Neuronal stem cell (in vitro differentiated cells): ENCODE measurements around the gene TMTC1.

ENCODE experiments used
- DNase-seq: peaks from one replicate; pipeline ENCODE4 v3.0.0-alpha.2; 2013; ENCODE audit warnings: low spot score
- H2AFZ ChIP-seq: one replicate; pipeline ENCODE4 v1.6.1; 2013; ENCODE audit warnings: mild to moderate bottlenecking, low read length, inconsistent platforms
- H2AK5ac ChIP-seq: 2 replicates; pipeline ENCODE4 v1.6.1; 2013; ENCODE audit warnings: low read depth, mild to moderate bottlenecking, inconsistent platforms, low read length, moderate library complexity, mixed read lengths
- H2BK120ac ChIP-seq: 2 replicates; pipeline ENCODE4 v1.6.1; 2013; ENCODE audit warnings: low read depth, mild to moderate bottlenecking, inconsistent platforms, low read length, moderate library complexity, mixed read lengths
- H2BK12ac ChIP-seq: one replicate; pipeline ENCODE4 v1.6.1; 2013; ENCODE audit warnings: low read length, inconsistent platforms
- H2BK15ac ChIP-seq: 2 replicates; pipeline ENCODE4 v1.6.1; 2013; ENCODE audit warnings: mild to moderate bottlenecking, low read length, inconsistent platforms, mixed read lengths
- H2BK5ac ChIP-seq: one replicate; pipeline ENCODE4 v1.6.1; 2013; ENCODE audit warnings: inconsistent platforms, mild to moderate bottlenecking, low read length, moderate library complexity
- H3K14ac ChIP-seq: one replicate; pipeline ENCODE4 v1.6.1; 2013; ENCODE audit warnings: low read length, inconsistent platforms
- H3K18ac ChIP-seq: 2 replicates; pipeline ENCODE4 v1.6.1; 2013; ENCODE audit warnings: low read length, inconsistent platforms
- H3K23ac ChIP-seq: 2 replicates; pipeline ENCODE4 v1.6.1; 2013; ENCODE audit warnings: low read depth, mild to moderate bottlenecking, mixed read lengths, low read length, inconsistent platforms; ENCODE audit not compliant: poor library complexity
- H3K27ac ChIP-seq: replicated peaks from 3 replicates; pipeline ENCODE4 v1.5.1; 2013; ENCODE audit warnings: low read length, inconsistent platforms
- H3K27me3 ChIP-seq, 3 experiments: 2 replicates each; pipeline ENCODE4 v1.6.1; 2013; ENCODE audit warnings: low read length in 3 of 3, mild to moderate bottlenecking in 2 of 3, inconsistent platforms in 1 of 3, low read depth in 1 of 3, mixed read lengths in 1 of 3, moderate library complexity in 1 of 3; ENCODE audit not compliant: control insufficient read depth in 3 of 3, insufficient read depth in 3 of 3
- H3K36me3 ChIP-seq, 2 donors: replicated peaks in 1 of 2; 2 replicates each; pipeline ENCODE4 v1.6.1; 2013; ENCODE audit warnings: low read length in 2 of 2; ENCODE audit not compliant: control insufficient read depth in 2 of 2, insufficient read depth in 2 of 2
- H3K4ac ChIP-seq: 2 replicates; pipeline ENCODE4 v1.6.1; 2013; ENCODE audit warnings: inconsistent platforms, mild to moderate bottlenecking, low read length, moderate library complexity
- H3K4me1 ChIP-seq, 2 donors: 1 replicate in 1 of 2; 2 replicates in 1 of 2; pipeline ENCODE4 v1.6.1; 2013; ENCODE audit warnings: low read length in 2 of 2, low read depth in 1 of 2; ENCODE audit not compliant: control insufficient read depth in 2 of 2, insufficient read depth in 1 of 2
- H3K4me2 ChIP-seq: one replicate; pipeline ENCODE4 v1.6.1; 2013; ENCODE audit warnings: mild to moderate bottlenecking, low read length, inconsistent platforms; ENCODE audit not compliant: insufficient read depth, poor library complexity, severe bottlenecking
- H3K4me3 ChIP-seq, 2 donors: 2 replicates each; pipeline ENCODE4 v1.5.1; 2013; ENCODE audit warnings: low read length in 2 of 2, mild to moderate bottlenecking in 2 of 2, inconsistent platforms in 1 of 2, moderate library complexity in 1 of 2
- H3K79me1 ChIP-seq: one replicate; pipeline ENCODE4 v1.6.1; 2013; ENCODE audit warnings: low read depth, mild to moderate bottlenecking, inconsistent platforms, low read length, moderate library complexity
- H3K9ac ChIP-seq: one replicate; pipeline ENCODE4 v1.6.1; 2013; ENCODE audit warnings: mild to moderate bottlenecking, low read depth, low read length, inconsistent platforms; ENCODE audit not compliant: poor library complexity
- H3K9me3 ChIP-seq, 2 donors: replicated peaks in 1 of 2; 2 replicates each; pipeline versions ENCODE3 to v1.6.1; 2013; ENCODE audit warnings: low read length in 2 of 2, mild to moderate bottlenecking in 2 of 2, inconsistent platforms in 1 of 2, low read depth in 1 of 2, mixed read lengths in 1 of 2, moderate library complexity in 1 of 2; ENCODE audit not compliant: control insufficient read depth in 2 of 2, insufficient read depth in 1 of 2
- H4K8ac ChIP-seq: one replicate; pipeline ENCODE4 v1.6.1; 2013; ENCODE audit warnings: low read depth, mild to moderate bottlenecking, inconsistent platforms, low read length, moderate library complexity
- H4K91ac ChIP-seq: one replicate; pipeline ENCODE4 v1.6.1; 2013; ENCODE audit warnings: low read length, low read depth, mild to moderate bottlenecking, inconsistent platforms; ENCODE audit not compliant: poor library complexity
- WGBS, 2 donors: extraction: QIAGEN DNeasy Blood & Tissue Kit; methylation state at CpG; one replicate each; pipeline ENCODE4 v1.1.7; 2013; ENCODE audit warnings: missing lambda C conversion rate in 2 of 2, mixed read lengths in 1 of 2; ENCODE audit not compliant: insufficient read length in 2 of 2, insufficient replicate concordance in 1 of 2; ENCODE audit errors: extremely low coverage in 2 of 2; 5-methylcytosine and 5-hydroxymethylcytosine counted together

TMTC1 gene

GRCh38 chr12:29778531-29778930 is 5.2 kb downstream of the TMTC1 start:
- Histone ChIP-seq H3K9me3 (peaks cover 15 to 42% of the 10 kb centered on the region in 2 donors), H3K4me3 (no peak overlapping the region), H2AFZ (no peak overlapping the region), H3K79me1 (no peaks in the 10 kb centered on the region), H3K4me1 (peaks cover 0 to 7% of the 10 kb centered on the region in 2 donors), H3K4me2 (no peak overlapping the region), H3K27me3 (no peaks in the 10 kb centered on the region), H2AK5ac (no peak overlapping the region), H2BK120ac (no peak overlapping the region), H2BK5ac (no peak overlapping the region), H3K23ac (no peak overlapping the region), H2BK12ac (no peak overlapping the region), H4K8ac (no peak overlapping the region), H3K36me3 (peaks cover 0 to 10% of the 10 kb centered on the region in 2 donors), H3K18ac (no peak overlapping the region), H3K14ac (no peak overlapping the region), H3K9ac (no peak overlapping the region), H2BK15ac (no peak overlapping the region), H4K91ac (no peak overlapping the region), H3K27ac (no peak overlapping the region), H3K4ac (no peak overlapping the region)
- no peak for DNase-seq

- H2BK5ac ChIP-seq: no peak overlapping the region
- H3K23ac ChIP-seq: no peak overlapping the region
- WGBS, 2 donors: no CpG with 5 or more reads among the region's 2 CpGs
- H2AFZ ChIP-seq: no peak overlapping the region
- no peak overlapping the region for H3K27ac ChIP-seq
- DNase-seq: no peak
- H4K91ac ChIP-seq: no peak overlapping the region
- no peak overlapping the region for H3K14ac ChIP-seq
- H3K9ac ChIP-seq: no peak overlapping the region
- no peak overlapping the region for H4K8ac ChIP-seq
- peaks cover 0 to 10% of the 10 kb centered on the region in 2 donors for H3K36me3 ChIP-seq
- H3K4me2 ChIP-seq: no peak overlapping the region
- H2AK5ac ChIP-seq: no peak overlapping the region
- no peak overlapping the region for H2BK120ac ChIP-seq
- H3K79me1 ChIP-seq: no peaks in the 10 kb centered on the region
- no peak overlapping the region for H3K18ac ChIP-seq
- no peaks in the 10 kb centered on the region for H3K27me3 ChIP-seq
- H3K4ac ChIP-seq: no peak overlapping the region
- no peak overlapping the region for H2BK12ac ChIP-seq
- H3K4me1 ChIP-seq: no peaks in the 10 kb centered on the region
- no peak overlapping the region for H2BK15ac ChIP-seq
- no peak overlapping the region for H3K4me3 ChIP-seq
- H3K9me3 ChIP-seq: peaks cover 11 to 29% of the 10 kb centered on the region in 2 donors
Observed at GRCh38 chr12:29773076-29773475, 10.7 kb downstream of the TMTC1 start.

GRCh38 chr12:29771786-29772185 is 12.0 kb downstream of the TMTC1 start:
- no peak for DNase-seq
- H3K9me3 ChIP-seq: peaks cover 11 to 29% of the 10 kb centered on the region in 2 donors
- H2BK15ac ChIP-seq: no peak overlapping the region
- no peak overlapping the region for H3K4ac ChIP-seq
- no peak overlapping the region for H3K4me3 ChIP-seq
- H3K18ac ChIP-seq: no peak overlapping the region
- no peak overlapping the region for H3K14ac ChIP-seq
- no peak overlapping the region for H2AFZ ChIP-seq
- H3K4me2 ChIP-seq: no peak overlapping the region
- no peak overlapping the region for H4K91ac ChIP-seq
- H2AK5ac ChIP-seq: no peak overlapping the region
- H3K36me3 ChIP-seq: peaks cover 0 to 9% of the 10 kb centered on the region in 2 donors
- no peaks in the 10 kb centered on the region for H3K4me1 ChIP-seq
- H3K23ac ChIP-seq: no peak overlapping the region
- no peak overlapping the region for H3K9ac ChIP-seq
- H3K79me1 ChIP-seq: no peaks in the 10 kb centered on the region
- H4K8ac ChIP-seq: no peak overlapping the region
- no peak overlapping the region for H2BK5ac ChIP-seq
- no peak overlapping the region for H2BK120ac ChIP-seq
- no peak overlapping the region for H3K27ac ChIP-seq
- H2BK12ac ChIP-seq: no peak overlapping the region
- no peaks in the 10 kb centered on the region for H3K27me3 ChIP-seq

GRCh38 chr12:29771165-29771564 is 12.6 kb downstream of the TMTC1 start:
- no CpG with 5 or more reads among the region's 3 CpGs for WGBS, 2 donors
- H2AFZ ChIP-seq: no peak overlapping the region
- no peak overlapping the region for H3K4me3 ChIP-seq

More at GRCh38 chr12:29771165-29771564, 12.6 kb downstream of the TMTC1 start:
- H3K27me3 ChIP-seq: no peaks in the 10 kb centered on the region
- H3K18ac ChIP-seq: no peak overlapping the region
- no peak overlapping the region for H4K8ac ChIP-seq
- no peak overlapping the region for H2BK12ac ChIP-seq
- H3K4me1 ChIP-seq: no peaks in the 10 kb centered on the region
- peaks cover 8 to 26% of the 10 kb centered on the region in 2 donors for H3K9me3 ChIP-seq
- H3K14ac ChIP-seq: no peak overlapping the region
- no peaks in the 10 kb centered on the region for H3K79me1 ChIP-seq
- H2AK5ac ChIP-seq: no peak overlapping the region
- no peak overlapping the region for H2BK15ac ChIP-seq
- no peak overlapping the region for H3K4ac ChIP-seq
- no peak overlapping the region for H3K9ac ChIP-seq
- no peak overlapping the region for H3K4me2 ChIP-seq
- no peak for DNase-seq
- no peak overlapping the region for H2BK120ac ChIP-seq
- H3K36me3 ChIP-seq: peaks cover 0 to 12% of the 10 kb centered on the region in 2 donors
- H4K91ac ChIP-seq: no peak overlapping the region
- no peak overlapping the region for H3K23ac ChIP-seq
- H3K27ac ChIP-seq: no peak overlapping the region
- H2BK5ac ChIP-seq: no peak overlapping the region
